GM18867 (cell line): ENCODE measurements around the gene POLR3C.

Experiments
- ATAC-seq: cut with Tn5 transposase; IDR thresholded peaks from one replicate; pipeline ENCODE4 v1.9.1; 2021; ENCODE audit warnings: mild to moderate bottlenecking, moderate library complexity; ENCODE audit not compliant: unreplicated experiment

Gene POLR3C

DNA sequence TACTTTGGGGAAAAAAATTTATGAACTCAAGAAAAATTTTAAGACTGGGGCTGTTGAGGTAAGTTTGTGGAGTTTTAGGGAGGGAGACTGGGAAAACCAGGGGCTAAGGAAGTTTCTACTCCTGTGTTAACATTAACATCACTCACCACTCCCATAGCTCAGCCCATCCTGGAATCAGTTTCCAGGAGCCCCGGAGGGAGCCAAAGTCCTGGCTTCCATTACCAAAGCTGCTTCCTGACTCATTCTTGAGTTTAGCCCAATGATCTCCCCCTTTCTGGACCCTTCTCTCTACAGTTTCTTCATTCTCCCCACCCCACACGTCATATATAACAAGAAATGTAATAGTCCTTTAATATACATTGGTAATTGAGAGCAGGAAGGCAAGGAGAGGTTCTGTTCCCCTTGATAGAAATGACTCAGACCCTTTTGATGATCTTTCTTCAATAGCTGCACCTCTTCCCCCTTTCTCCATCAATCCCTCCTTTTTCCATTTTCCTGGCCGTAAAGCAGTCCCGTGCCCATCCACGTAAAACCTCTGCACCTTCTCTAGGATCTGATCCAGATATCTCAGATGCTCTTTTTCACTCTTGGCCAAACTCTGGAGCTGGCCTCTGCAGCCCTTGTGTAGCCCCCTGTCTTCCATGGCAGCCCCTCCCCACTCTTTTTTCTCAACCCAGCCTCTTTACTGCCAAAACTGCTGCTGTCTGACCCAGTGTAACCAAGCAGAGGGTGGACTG lies 39.5 kb downstream of the POLR3C start:
- no peak for ATAC-seq

DNA sequence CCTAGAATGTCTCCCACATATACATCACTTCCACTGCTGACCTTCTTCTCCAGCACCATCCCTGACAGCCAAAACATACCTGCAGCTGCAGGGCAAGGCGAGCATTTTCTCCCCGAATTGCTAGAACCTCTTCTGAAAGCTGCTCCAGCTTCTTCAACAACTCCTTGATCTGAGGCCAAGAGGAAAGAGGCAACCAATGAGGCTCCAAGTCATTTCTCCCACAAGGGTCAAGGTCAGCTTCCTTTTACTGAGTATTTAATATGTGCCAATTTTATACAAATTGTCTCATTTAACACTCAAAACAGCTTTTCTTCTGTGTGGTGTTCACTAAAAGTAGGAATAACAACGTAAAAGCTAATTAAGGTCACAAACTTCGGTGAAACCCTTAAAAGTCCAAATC lies 44.2 kb downstream of the POLR3C start:
- no peak for ATAC-seq

DNA sequence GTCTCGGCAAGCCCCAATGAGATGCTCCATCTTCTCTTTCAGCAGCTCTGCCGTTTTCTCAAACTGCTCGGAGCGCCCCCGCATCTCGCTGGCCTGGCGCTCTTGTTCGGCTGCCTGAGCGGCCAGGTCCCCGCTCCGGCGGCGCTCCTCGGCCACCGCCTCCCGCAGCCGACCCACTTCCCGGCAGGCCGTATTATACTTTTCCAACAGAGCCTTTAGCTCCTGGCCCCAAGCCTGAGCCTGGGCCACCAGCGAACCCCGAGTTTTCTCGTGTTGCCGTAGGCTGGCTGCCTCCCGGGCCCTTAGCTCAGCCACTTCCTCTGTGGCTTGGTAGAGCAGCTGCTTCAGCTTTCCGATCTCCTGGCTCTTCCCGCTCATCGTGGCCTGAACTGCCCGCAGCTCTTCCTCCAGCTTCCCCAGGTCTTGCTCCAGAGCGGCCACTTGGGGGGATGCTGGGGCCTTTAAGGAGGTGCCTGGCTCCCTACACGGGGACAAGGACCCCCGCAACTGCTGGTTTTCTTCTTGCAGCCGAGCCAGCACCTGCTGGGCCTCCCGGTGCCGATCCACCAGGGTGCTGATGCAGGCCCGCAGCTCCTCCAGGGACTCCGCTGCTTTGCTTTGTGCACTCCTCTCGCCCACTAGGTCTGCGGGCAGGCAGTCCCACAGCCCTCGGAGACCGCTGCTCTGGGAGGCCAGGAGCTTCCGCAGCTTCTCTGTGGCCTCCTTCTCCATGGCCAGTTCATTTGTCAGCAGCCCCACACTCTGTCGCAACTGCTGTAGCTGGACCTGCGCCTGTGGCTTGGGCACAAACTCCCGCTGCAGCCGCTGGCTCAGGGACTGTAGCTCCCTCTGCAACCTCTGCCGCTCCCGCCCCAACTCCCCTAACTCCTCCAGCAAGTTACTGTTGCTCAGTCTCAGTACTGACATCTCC lies 48.3 kb downstream of the POLR3C start:
- no peak for ATAC-seq

GRCh38 chr1:145874646-145875045 lies 50.6 kb downstream of the POLR3C start:
- ATAC-seq = no peak

- no peak for ATAC-seq
Observed at GRCh38 chr1:145877923-145878486, 54.0 kb downstream of the POLR3C start.

DNA sequence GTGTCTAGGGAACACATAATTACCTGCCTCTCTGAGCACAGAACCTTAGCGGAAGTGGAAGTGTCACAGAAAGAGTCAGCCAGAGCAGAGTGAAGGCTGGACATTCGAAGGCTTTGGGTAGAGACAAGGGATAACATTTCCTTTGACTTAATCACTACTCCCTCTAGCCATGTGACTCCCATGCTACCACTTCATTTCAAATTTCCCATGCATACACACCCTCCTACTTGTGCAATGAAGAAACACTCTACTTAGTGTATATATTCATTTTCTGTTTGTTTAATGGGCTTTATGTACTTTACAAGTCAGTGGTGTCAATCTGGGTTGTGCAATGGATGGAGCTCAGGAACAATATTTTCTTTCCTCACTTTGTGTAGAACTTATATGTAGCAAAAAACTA lies 54.7 kb downstream of the POLR3C start:
- no peak for ATAC-seq

DNA sequence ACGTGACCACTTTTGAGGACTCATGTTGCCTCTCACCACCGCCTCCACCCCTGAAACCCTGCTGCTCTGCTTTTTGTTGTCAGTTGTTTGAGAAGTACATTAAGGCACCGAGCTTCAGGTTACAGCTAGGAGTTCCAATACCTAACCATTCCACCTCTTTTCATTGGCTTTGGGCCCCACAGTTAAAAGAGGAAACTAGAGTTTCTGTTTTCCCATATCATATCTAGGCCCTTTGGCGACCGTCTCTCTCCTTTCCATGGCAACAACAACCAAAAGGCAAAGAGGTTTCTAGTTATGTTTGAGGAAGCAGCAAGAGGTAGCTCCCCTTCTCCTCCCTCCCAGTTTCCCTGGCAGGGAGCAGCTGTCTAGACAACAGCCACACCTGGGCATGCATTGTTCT lies 55.8 kb downstream of the POLR3C start:
- ATAC-seq = no peak

DNA sequence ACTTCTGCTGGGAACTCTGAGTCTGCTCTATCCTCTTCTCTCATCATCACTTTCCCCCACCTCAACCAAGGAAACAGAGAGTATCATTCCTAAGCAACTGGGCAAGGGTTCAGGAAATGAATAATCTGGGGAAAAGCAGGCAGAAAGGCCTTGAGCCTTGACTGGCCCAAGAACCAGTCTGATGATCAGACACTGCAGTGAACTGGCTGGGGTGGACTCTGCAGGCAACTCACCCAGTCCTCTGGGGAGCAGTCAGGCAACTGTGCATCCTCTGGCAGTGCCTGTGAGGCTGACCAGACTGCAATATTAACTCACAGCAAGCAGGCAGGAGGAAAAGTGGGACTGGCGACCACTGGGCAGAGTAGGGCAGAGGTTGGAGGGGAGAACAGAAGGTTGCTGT lies 60.7 kb downstream of the POLR3C start:
- no peak for ATAC-seq

GRCh38 chr1:145885738-145886287 lies 61.8 kb downstream of the POLR3C start, which contains the start of gene ANKRD35:
TSS of gene ANKRD35 (minus strand) at chr1:145885866. CDS start at chr1:145885758, 108 bp downstream.
- ATAC-seq = peak; percentile 99

DNA sequence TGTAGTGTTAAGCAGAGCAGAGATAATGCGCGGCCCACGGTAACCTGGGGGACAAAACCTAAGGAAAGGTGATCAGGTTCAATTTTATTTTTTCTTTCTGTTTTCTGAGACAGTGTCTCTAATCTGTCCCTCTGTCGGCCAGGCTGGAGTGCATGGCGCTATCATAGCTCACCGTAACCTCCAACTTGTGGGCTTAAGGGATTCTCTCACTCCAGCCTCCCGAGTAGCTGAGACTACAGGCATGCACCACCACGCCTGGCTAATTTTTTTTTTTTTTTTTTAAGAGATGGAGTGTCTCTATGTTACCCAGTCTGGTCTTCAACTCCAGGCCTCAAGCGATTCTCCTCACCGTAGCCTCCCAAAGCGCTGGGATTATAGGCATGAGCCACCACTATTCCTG lies 62.4 kb downstream of the POLR3C start:
- ATAC-seq = no peak

DNA sequence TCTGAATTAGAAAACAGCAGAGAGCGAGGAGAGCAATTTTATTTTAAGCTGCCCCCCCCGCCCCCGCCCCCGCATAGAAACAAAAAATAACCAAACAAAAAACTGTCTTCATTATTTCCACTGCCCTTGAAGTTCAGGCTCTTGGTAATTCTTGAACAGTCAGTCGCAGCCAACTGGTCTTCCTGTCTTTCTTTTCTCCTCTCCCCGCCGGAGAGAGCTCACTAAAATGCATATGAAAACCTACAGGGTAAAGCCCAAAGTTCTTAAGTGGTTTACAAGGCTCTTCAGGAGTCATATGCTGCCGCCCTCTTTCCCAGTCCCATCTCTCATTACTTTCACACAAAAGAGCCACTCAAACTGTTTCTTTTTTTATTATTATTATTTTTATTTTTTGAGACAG lies 62.8 kb downstream of the POLR3C start:
- ATAC-seq = no peak

- no peak for ATAC-seq
Observed at GRCh38 chr1:145887631-145888030, 63.6 kb downstream of the POLR3C start.

DNA sequence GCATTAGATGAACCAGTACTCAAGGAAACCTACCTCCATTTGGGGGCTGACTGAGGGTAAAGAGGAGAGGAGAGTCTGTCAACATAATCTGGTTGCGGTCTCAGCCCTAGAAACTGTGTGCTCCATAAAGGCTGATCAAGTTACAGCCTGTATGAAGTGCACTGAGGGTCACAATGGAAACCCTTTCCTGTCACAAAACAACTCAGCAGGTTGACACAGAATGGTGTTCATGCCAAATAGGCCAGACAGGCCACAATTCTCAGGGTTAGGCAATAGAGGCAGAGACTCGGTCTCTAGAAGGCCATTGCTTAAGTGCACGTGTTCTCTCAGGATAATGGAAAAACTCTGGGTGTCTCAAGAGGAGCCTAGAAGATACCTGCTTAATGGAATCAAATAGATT lies 65.7 kb downstream of the POLR3C start:
- no peak for ATAC-seq

DNA sequence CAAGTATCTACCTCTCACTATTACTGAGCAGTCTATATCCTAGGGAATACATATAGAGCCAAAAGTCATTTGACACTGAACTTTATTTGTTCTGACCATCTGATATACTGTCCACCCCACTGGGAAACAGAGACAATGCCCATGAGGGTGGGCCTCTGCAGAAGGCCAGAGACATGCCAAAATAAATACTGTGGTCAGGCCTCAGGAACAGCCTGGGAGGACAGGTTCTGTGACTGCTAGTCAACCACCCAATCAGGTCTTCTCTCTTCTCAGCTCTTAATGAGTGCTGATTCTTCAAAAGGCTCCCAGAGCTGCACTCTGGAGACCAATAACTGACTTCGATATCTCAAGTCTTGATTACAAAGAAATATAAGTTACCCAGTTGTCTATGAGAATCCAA lies 67.1 kb downstream of the POLR3C start:
- no peak for ATAC-seq

GRCh38 chr1:145891587-145892485 lies 67.8 kb downstream of the POLR3C start:
- ATAC-seq = no peak

DNA sequence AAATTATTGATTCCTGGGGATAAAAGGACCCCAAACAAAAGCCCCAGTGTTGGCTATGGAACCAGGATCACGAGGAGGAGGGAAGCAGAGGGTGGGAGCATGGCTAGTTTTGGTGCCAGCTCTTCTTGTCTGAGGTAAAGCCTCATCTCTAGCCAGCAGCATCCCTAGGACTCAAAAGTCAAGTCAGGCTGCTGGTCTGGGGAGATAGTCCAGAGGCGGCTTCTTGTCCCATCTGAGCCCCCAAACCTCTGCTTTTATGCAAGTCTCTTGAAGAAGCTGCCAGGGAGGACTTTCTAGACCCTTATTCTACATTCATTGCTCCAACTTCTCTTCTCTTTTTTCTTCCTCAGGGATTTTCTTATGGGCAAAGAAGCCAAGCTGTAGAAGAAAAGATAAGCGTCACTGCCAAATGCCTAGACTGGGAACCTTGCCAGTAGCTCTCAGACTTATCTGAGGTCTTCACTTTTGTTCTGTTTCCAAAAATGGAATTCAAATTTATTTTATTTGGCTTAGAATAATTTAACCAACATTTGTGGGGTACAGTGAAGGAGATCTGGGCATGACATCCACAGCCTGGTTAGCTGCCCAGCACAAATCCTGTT lies 68.6 kb downstream of the POLR3C start:
- no peak for ATAC-seq

DNA sequence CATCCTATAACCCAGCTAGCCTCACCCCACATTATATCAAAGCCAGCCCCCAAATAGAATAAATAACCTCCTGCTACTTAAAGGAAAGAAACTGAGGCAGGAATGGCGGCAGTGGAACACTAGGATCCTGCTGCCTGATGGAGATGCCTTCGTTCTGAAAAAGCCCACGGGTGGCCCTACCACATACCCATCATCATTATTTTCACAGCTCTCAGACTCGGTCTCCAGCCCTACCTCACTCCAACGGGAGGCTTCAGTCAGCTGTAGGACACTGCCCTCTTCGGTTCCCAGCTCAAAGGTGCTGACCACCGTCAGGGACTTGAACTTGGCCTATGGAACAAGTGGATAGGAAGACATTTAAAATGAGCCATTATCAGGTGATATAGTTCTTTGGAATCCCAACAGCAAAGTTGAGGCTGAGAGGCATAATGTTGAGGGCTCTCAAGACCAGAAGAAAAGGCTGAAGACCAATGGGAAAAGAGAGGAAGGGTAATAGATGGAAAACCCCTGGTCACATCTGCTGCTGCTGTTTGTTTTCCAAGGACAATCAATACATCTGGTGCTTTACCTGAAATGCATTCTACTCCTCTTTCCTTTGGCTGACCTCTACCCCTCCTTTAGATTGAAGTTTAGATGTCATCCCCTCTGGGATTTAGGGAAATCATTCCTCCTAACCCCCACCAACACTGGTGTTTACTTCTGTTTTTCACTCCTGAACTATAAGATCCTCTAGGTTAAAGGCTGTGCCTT lies 69.5 kb downstream of the POLR3C start:
- no peak for ATAC-seq
